Loucy (cell line): ENCODE data around the gene FMO2.

ENCODE experiments used
- H2AFZ ChIP-seq: fragments of 200-600 bp; sonication (generic); 2 replicates; pipeline ENCODE4 v1.6.0; 2016; ENCODE audit warnings: antibody characterized with exemption, mild to moderate bottlenecking, low read length, moderate library complexity
- H3F3A ChIP-seq: fragments of 200-600 bp; 2 replicates; pipeline ENCODE4 v1.6.0; 2016; ENCODE audit warnings: antibody characterized with exemption, low read depth, mild to moderate bottlenecking
- H3K27me3 ChIP-seq: fragments of 200-600 bp; sonication (generic); 2 replicates; pipeline ENCODE4 v1.6.1; 2014; ENCODE audit warnings: low read length, mild to moderate bottlenecking; ENCODE audit not compliant: insufficient read depth, poor library complexity, severe bottlenecking
- H3K36me3 ChIP-seq: fragments of 200-600 bp; sonication (generic); 2 replicates; pipeline ENCODE4 v1.6.1; 2016; ENCODE audit warnings: low read length; ENCODE audit not compliant: insufficient read depth
- H3K4me1 ChIP-seq: fragments of 200-600 bp; sonication (generic); 2 replicates; pipeline ENCODE4 v1.5.1; 2014; ENCODE audit warnings: low read length, mild to moderate bottlenecking; ENCODE audit not compliant: insufficient read depth, poor library complexity, severe bottlenecking
- H3K4me2 ChIP-seq: fragments of 200-600 bp; sonication (generic); 2 replicates; pipeline ENCODE4 v1.6.0; 2014; ENCODE audit warnings: antibody characterized with exemption, low read length, low read depth, mild to moderate bottlenecking; ENCODE audit not compliant: poor library complexity, severe bottlenecking
- H3K4me3 ChIP-seq: fragments of 200-600 bp; sonication (generic); 2 replicates; pipeline ENCODE4 v1.5.1; 2014; ENCODE audit warnings: low read length, mild to moderate bottlenecking, mixed read lengths; ENCODE audit not compliant: poor library complexity, severe bottlenecking
- H3K79me2 ChIP-seq: fragments of 200-600 bp; sonication (generic); 2 replicates; pipeline ENCODE4 v1.6.1; 2014; ENCODE audit warnings: low read length; ENCODE audit not compliant: insufficient read depth
- H3K9ac ChIP-seq: fragments of 200-600 bp; sonication (generic); 2 replicates; pipeline ENCODE4 v1.6.0; 2014; ENCODE audit warnings: mild to moderate bottlenecking, low read depth, low read length, moderate library complexity; ENCODE audit not compliant: poor library complexity, severe bottlenecking
- H3K9me2 ChIP-seq: fragments of 200-600 bp; sonication (generic); replicated peaks from 2 replicates; pipeline ENCODE4 v1.6.1; 2016; ENCODE audit warnings: low read depth, low read length, mixed read lengths
- H3K9me3 ChIP-seq: fragments of 200-600 bp; sonication (generic); 2 replicates; pipeline ENCODE4 v1.6.1; 2014; ENCODE audit warnings: mild to moderate bottlenecking, antibody characterized with exemption, low read length, low read depth; ENCODE audit not compliant: insufficient read depth
- H4K20me1 ChIP-seq: fragments of 200-600 bp; sonication (generic); 2 replicates; pipeline ENCODE4 v1.6.0; 2014; ENCODE audit warnings: antibody characterized with exemption, low read length, mild to moderate bottlenecking; ENCODE audit not compliant: insufficient read depth, poor library complexity, severe bottlenecking
- CTCF ChIP-seq: fragments of 200-600 bp; sonication (generic); conservative IDR thresholded peaks from 2 replicates; pipeline ENCODE4 v1.5.1; 2014; ENCODE audit warnings: mild to moderate bottlenecking, antibody characterized with exemption, low read length
- EZH2phosphoT487 ChIP-seq: fragments of 200-600 bp; IDR thresholded peaks from 2 replicates; pipeline ENCODE4 v1.6.1; 2018; ENCODE audit warnings: antibody characterized with exemption, mild to moderate bottlenecking, moderate library complexity, borderline replicate concordance

Gene FMO2

GRCh38 chr1:171174560-171175294 is 10.4 kb upstream of the FMO2 start:
- TF ChIP-seq EZH2phosphoT487 (no peak), CTCF (no peak)
- Histone ChIP-seq H2AFZ (no peak overlapping the region), H3K4me3 (no peak overlapping the region), H3K36me3 (no peaks in the 10 kb centered on the region), H4K20me1 (no peaks in the 10 kb centered on the region), H3K9ac (no peak overlapping the region), H3K79me2 (no peaks in the 10 kb centered on the region), H3K9me2 (no peaks in the 10 kb centered on the region), H3K27me3 (no peaks in the 10 kb centered on the region), H3K4me2 (no peak overlapping the region), H3K4me1 (no peaks in the 10 kb centered on the region), H3K9me3 (no peaks in the 10 kb centered on the region), H3F3A (no peaks in the 10 kb centered on the region)

DNA sequence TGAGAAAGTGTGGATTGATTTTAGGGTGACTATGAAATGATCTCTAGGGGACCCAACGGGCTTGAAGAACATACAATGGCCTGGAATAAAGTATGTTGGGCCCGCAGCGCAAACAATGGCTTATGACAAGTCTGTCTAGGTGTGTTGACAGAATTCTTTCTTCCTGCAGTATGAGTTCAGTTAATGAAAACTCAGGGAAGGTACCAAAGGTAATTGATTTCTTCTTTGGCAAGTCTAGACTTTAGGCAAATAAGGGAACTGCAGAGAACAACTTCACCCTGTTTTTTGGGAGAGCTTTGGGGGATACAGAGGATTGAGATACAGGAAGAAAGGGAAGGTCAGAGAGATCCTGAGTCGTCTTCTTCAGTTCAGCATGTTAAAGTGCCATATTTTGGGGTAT is 7.8 kb upstream of the FMO2 start:
- no peaks in the 10 kb centered on the region for H3K4me1 ChIP-seq
- no peaks in the 10 kb centered on the region for H3K79me2 ChIP-seq
- H3K36me3 ChIP-seq = no peaks in the 10 kb centered on the region
- H3K9ac ChIP-seq = no peak overlapping the region
- H3K27me3 ChIP-seq = no peaks in the 10 kb centered on the region
- no peak overlapping the region for H2AFZ ChIP-seq
- TF ChIP-seq CTCF (no peak), EZH2phosphoT487 (no peak)
- H3K4me2 ChIP-seq = no peak overlapping the region
- H4K20me1 ChIP-seq = no peaks in the 10 kb centered on the region
- no peaks in the 10 kb centered on the region for H3F3A ChIP-seq
- H3K4me3 ChIP-seq = no peak overlapping the region
- H3K9me2 ChIP-seq = no peaks in the 10 kb centered on the region
- H3K9me3 ChIP-seq = no peaks in the 10 kb centered on the region

DNA sequence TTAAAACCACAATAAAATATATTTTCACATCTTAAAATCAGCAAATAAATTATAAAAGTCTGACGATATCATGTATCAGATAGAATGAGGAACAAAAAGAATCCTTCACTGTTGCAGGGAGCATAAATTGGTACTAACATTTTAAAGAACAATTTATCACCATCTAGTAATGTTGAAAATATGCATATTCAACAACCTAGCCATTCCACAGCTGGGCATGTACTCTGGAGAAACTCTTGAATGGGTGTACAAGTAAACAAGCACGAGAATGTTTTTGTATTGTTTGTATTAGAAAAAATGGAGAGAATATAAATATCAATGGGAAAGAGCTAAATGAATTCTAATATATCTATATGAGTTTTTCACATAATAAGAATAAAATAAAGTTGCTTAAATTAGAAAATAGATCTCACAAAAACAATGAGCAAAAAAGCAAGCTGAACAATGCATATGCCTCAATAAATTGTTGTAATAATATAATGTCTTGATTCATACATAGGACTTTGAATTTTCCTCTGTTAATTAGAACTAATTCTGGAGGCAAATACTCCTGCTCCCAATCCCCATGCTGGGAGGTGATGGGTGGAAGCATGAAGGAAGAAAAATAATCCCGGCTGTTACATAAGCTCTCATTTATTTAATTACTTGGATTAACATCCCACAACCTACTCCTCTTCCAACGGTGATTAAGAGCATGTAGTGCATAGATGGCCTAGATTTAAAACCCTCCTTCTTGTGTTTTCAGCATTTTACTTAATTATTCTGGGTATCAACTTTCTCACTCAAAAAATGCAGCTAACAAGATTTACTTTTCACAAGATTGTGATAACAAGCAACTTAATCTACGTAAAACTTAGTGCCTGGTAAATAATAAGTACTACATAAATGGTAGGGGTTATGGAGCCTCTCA is 5.5 kb upstream of the FMO2 start:
- Histone ChIP-seq H3K4me2 (no peak overlapping the region), H3F3A (no peaks in the 10 kb centered on the region), H3K9me2 (no peaks in the 10 kb centered on the region), H3K9ac (no peak overlapping the region), H3K79me2 (no peaks in the 10 kb centered on the region), H3K27me3 (no peaks in the 10 kb centered on the region), H3K9me3 (no peaks in the 10 kb centered on the region), H3K4me1 (no peaks in the 10 kb centered on the region), H4K20me1 (no peaks in the 10 kb centered on the region), H3K4me3 (no peak overlapping the region), H3K36me3 (no peaks in the 10 kb centered on the region), H2AFZ (no peak overlapping the region)
- TF ChIP-seq CTCF = no peak
- TF ChIP-seq EZH2phosphoT487 = no peak
